Endodermal cell (in vitro differentiated cells): ENCODE data around the gene SH2D3C. TPM values are rescaled to one million over a fixed set of nuclear protein-coding genes. Genes with fewer than 3 reads are reported as not detected.
"Not testable (repeated sequence)": the region's sequence is repeated elsewhere in the genome, so short reads cannot be mapped to it uniquely, and the experiment has no call there.

Experiments
- DNase-seq: peaks from one replicate; pipeline ENCODE4 v3.0.0-alpha.2; 2017
- H3K27ac ChIP-seq: 2 replicates; pipeline ENCODE4 v1.5.1; 2013; ENCODE audit warnings: mild to moderate bottlenecking, low read depth, low read length, moderate library complexity
- H3K27me3 ChIP-seq: 2 replicates; pipeline ENCODE4 v1.6.1; 2013; ENCODE audit warnings: mild to moderate bottlenecking, low read length, moderate library complexity; ENCODE audit not compliant: insufficient read depth, control insufficient read depth, poor library complexity, severe bottlenecking
- H3K36me3 ChIP-seq: 2 replicates; pipeline ENCODE4 v1.7.0; 2013; ENCODE audit warnings: mild to moderate bottlenecking, low read length, moderate library complexity; ENCODE audit not compliant: control insufficient read depth, insufficient read depth
- H3K4me1 ChIP-seq: one replicate; pipeline ENCODE4 v1.7.0; 2013; ENCODE audit warnings: low read length; ENCODE audit not compliant: control insufficient read depth, insufficient read depth
- H3K4me3 ChIP-seq: 2 replicates; pipeline ENCODE4 v1.5.1; 2013; ENCODE audit warnings: mild to moderate bottlenecking, low read length, moderate library complexity
- H3K9ac ChIP-seq: 2 replicates; pipeline ENCODE4 v1.6.1; 2013; ENCODE audit warnings: mild to moderate bottlenecking, low read length, moderate library complexity; ENCODE audit not compliant: poor library complexity, severe bottlenecking; ENCODE audit errors: extremely low read depth
- H3K9me3 ChIP-seq: 2 replicates; pipeline ENCODE4 v1.6.1; 2013; ENCODE audit warnings: mild to moderate bottlenecking, low read length, moderate library complexity; ENCODE audit not compliant: control insufficient read depth
- H3K27ac Mint-ChIP-seq: 2 replicates; pipeline ENCODE4 v1.8.0; 2020; ENCODE audit warnings: mixed read lengths
- H3K27me3 Mint-ChIP-seq: 2 replicates; pipeline ENCODE4 v1.8.0; 2021; ENCODE audit warnings: mild to moderate bottlenecking, mixed read lengths; ENCODE audit not compliant: insufficient read depth
- H3K36me3 Mint-ChIP-seq: 2 replicates; pipeline ENCODE4 v1.8.0; 2020; ENCODE audit warnings: low read depth, mixed read lengths
- H3K4me1 Mint-ChIP-seq: 2 replicates; pipeline ENCODE4 v1.8.0; 2020; ENCODE audit warnings: mixed read lengths
- H3K4me3 Mint-ChIP-seq: 2 replicates; pipeline ENCODE4 v1.8.0; 2020; ENCODE audit warnings: mild to moderate bottlenecking, moderate library complexity, mixed read lengths
- H3K9me3 Mint-ChIP-seq: 2 replicates; pipeline ENCODE4 v1.8.0; 2020; ENCODE audit warnings: mild to moderate bottlenecking, mixed read lengths
- WGBS, 2 experiments: methylation state at CpG; one replicate each; pipeline versions ENCODE4 v1.1.5 to v1.1.7; 2013; ENCODE audit warnings: missing lambda C conversion rate in 2 of 2, mixed read lengths in 1 of 2; ENCODE audit not compliant: insufficient coverage in 1 of 2, insufficient read length in 1 of 2; 5-methylcytosine and 5-hydroxymethylcytosine counted together
- total RNA-seq, 2 donors: library from RNA; stranded (reverse); fragmentation: NEBNext Ultra II Directional in 1 of 2; extraction: Animal tissue kit (Norgen Biotek cat#: 25700) in 1 of 2; gene quantifications; 2 replicates in 1 of 2; 3 replicates in 1 of 2; pipeline ENCODE4 v1.2.1, GENCODE V29; 2021
- TF ChIP-seq, protein P1 (sequence below): fragments of 200-600 bp; sonication (generic); conservative IDR thresholded peaks from 2 replicates; pipeline ENCODE4 v1.5.0; 2021; ENCODE audit warnings: antibody characterized with exemption, mild to moderate bottlenecking

The SH2D3C gene
- total RNA-seq, 2 donors from 2014 or later: 0.77 to 1.4 TPM

GRCh38 chr9:127785023-127785932 lies 6.8 kb upstream of the SH2D3C start:
- H3K9me3 Mint-ChIP-seq: no peaks in the 10 kb centered on the region
- Histone ChIP-seq H3K36me3 (peaks cover 36% of the 10 kb centered on the region), H3K9ac (no peak overlapping the region), H3K27me3 (no peaks in the 10 kb centered on the region), H3K4me3 (no peak overlapping the region), H3K4me1 (no peaks in the 10 kb centered on the region), H3K27ac (peak overlapping the region; percentile 68), H3K9me3 (no peaks in the 10 kb centered on the region)
- H3K36me3 Mint-ChIP-seq: peaks cover 34% of the 10 kb centered on the region
- 0 to 1% methylated on average over 17 to 111 of the region's 123 CpGs for WGBS, 2 experiments
- no peaks in the 10 kb centered on the region for H3K27me3 Mint-ChIP-seq
- TF ChIP-seq, protein P1, sequence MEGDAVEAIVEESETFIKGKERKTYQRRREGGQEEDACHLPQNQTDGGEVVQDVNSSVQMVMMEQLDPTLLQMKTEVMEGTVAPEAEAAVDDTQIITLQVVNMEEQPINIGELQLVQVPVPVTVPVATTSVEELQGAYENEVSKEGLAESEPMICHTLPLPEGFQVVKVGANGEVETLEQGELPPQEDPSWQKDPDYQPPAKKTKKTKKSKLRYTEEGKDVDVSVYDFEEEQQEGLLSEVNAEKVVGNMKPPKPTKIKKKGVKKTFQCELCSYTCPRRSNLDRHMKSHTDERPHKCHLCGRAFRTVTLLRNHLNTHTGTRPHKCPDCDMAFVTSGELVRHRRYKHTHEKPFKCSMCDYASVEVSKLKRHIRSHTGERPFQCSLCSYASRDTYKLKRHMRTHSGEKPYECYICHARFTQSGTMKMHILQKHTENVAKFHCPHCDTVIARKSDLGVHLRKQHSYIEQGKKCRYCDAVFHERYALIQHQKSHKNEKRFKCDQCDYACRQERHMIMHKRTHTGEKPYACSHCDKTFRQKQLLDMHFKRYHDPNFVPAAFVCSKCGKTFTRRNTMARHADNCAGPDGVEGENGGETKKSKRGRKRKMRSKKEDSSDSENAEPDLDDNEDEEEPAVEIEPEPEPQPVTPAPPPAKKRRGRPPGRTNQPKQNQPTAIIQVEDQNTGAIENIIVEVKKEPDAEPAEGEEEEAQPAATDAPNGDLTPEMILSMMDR: peak; percentile 94
- no peak overlapping the region for H3K27ac Mint-ChIP-seq
- peaks cover 6% of the 10 kb centered on the region for H3K4me1 Mint-ChIP-seq
- peak overlapping the region; percentile 92 for H3K4me3 Mint-ChIP-seq
- DNase-seq: peak; percentile 96

DNA sequence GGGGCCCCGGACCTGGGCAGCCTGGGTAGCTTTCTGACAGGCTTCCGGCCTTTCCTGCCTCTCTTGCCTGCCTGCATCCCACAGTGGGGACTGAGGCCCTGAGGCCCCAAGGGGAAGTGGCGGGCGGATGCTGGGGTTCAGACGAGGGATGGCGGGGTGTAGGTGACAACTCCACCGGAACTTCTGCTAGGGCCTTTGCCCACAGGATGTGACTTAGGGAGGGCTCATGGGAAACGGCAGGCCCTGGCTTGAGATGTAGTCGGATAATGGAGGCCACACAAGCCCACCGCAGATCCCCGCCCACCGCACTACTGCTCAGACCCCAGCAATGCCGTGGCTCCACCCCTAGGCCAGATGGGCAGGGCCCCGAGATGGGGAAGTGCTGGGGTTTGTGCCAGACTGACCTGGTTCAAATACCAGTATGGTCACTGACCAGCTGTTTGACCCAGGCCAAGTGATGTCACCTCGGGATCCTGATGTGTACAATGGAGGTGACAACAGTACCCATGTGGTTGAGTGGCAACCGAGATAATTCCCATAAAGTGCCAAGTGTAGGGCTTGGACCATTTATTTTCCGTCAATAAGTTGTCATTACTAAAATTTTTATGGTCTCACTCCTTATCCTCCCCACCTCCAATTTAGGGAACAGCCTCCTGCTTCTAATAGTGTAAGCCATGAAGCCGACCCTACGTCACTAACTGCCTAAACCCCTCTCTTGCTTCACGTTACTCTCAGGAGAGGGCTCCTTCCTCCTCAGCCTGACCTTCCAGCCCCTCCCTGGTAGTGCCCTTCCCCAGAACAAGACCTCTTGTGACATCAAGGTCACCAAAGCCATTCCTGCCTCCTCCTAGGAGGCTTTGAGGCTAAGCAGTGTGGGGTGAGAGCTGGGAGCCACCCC lies 4.9 kb upstream of the SH2D3C start:
- Histone ChIP-seq H3K27me3 (no peaks in the 10 kb centered on the region), H3K4me3 (no peak overlapping the region), H3K9me3 (no peaks in the 10 kb centered on the region), H3K36me3 (peaks cover 17% of the 10 kb centered on the region), H3K4me1 (no peaks in the 10 kb centered on the region), H3K27ac (no peak overlapping the region), H3K9ac (no peak overlapping the region)
- 89 to 96% methylated on average over 11 to 20 of the region's 20 CpGs for WGBS, 2 experiments
- peaks cover 16% of the 10 kb centered on the region for H3K36me3 Mint-ChIP-seq
- H3K9me3 Mint-ChIP-seq: no peaks in the 10 kb centered on the region
- DNase-seq: no peak
- peaks cover 6% of the 10 kb centered on the region for H3K4me1 Mint-ChIP-seq
- no peak overlapping the region for H3K27ac Mint-ChIP-seq
- no peaks in the 10 kb centered on the region for H3K27me3 Mint-ChIP-seq
- TF ChIP-seq, protein P1: no peak
- H3K4me3 Mint-ChIP-seq: no peak overlapping the region

GRCh38 chr9:127781806-127782205 lies 3.3 kb upstream of the SH2D3C start:
- no peak overlapping the region for H3K9ac ChIP-seq
- H3K9me3 Mint-ChIP-seq: no peaks in the 10 kb centered on the region
- H3K4me3 Mint-ChIP-seq: no peak overlapping the region

DNA sequence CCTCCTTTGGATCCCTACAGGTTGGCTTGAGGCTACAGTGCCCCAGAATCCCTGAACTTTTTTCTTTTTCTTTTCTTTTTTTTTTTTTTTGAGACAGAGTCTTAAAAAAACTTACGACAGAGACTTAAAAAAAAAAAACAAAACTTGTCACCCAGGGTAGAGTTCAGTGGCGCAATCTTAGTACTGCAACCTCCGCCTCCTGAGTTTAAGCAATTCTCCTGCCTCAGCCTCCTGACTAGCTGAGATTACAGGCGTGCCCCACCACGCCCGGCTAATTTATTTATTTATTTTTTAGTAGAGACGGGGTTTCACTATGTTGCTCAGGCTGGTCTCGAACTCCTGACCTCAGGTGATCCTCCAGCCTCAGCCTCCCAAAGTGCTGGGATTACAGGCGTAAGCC lies 2.4 kb upstream of the SH2D3C start:
- H3K4me3 Mint-ChIP-seq: not testable (repeated sequence)

More at GRCh38 chr9:127781806-127782205, 3.3 kb upstream of the SH2D3C start:
- Histone ChIP-seq H3K36me3 (peaks cover 1% of the 10 kb centered on the region), H3K4me1 (no peaks in the 10 kb centered on the region), H3K9me3 (no peaks in the 10 kb centered on the region), H3K27me3 (no peaks in the 10 kb centered on the region), H3K27ac (no peak overlapping the region), H3K4me3 (no peak overlapping the region)
- no peak for DNase-seq
- TF ChIP-seq, protein P1: no peak
- Mint-ChIP-seq H3K4me1 (peaks cover 2% of the 10 kb centered on the region), H3K27ac (no peak overlapping the region), H3K27me3 (no peaks in the 10 kb centered on the region), H3K36me3 (peaks cover 3% of the 10 kb centered on the region)
- WGBS, 2 experiments: 94 to 100% methylated on average over 3 to 4 of the region's 4 CpGs

More for the DNA sequence above, 2.4 kb upstream of the SH2D3C start:
- H3K9me3 ChIP-seq, H3K4me3 ChIP-seq, H3K36me3 ChIP-seq, H3K4me1 ChIP-seq, H3K9me3 Mint-ChIP-seq, H3K27me3 Mint-ChIP-seq, H3K9ac ChIP-seq, H3K27ac Mint-ChIP-seq, H3K36me3 Mint-ChIP-seq, H3K27ac ChIP-seq, DNase-seq, H3K4me1 Mint-ChIP-seq, H3K27me3 ChIP-seq: not testable (repeated sequence)
- WGBS, 2 experiments: 93 to 94% methylated on average over 8 to 9 of the region's 9 CpGs
